Peyer's patch (tissue), 4 donors: Measurements from ENCODE around the gene FSCB.

Experiments
- CTCF ChIP-seq, 6 experiments: fragments of 450-650 bp in 4 of 6; fragments of 200-600 bp in 2 of 6; sonication (generic) in 1 of 6; IDR thresholded peaks; one replicate each; pipeline ENCODE4 v1.5.1; 2017 to 2019; ENCODE audit warnings: antibody characterized with exemption in 6 of 6, mild to moderate bottlenecking in 3 of 6, moderate library complexity in 1 of 6
- POLR2A ChIP-seq, 2 donors: fragments of 450-650 bp; IDR thresholded peaks; one replicate each; pipeline ENCODE4 v1.5.1; 2017; ENCODE audit warnings: antibody characterized with exemption in 2 of 2, mild to moderate bottlenecking in 2 of 2, moderate library complexity in 2 of 2

DNA sequence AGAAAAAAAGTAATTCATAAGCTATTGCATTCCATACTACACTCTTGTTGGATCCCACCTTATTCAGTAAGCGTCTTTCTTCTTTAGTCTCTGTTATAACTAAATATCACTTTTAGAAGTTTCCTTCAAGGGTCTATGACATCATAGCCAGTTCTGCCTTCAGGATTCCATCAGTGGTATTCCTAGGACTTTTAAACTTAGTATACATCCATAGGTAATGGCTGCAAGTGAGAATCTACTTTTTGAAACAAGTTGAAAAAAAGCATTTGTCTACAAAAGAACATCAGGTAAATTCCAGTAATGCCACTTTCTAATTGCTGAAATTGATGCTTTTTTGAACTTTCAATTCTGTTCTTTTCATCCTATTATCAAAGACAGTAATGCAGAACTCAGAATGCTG is at the start of gene FSCB:
- no peak for TF ChIP-seq POLR2A (IDR thresholded peaks at IDR 0.05)
- no peak for TF ChIP-seq CTCF (IDR thresholded peaks at IDR 0.05)
